ENCODE results near the gene CLEC9A. TPM values are rescaled to one million over a fixed set of nuclear protein-coding genes. Genes with fewer than 3 reads are reported as not detected.

CLEC9A gene
- total RNA-seq (not detected in 2 replicates), polyA plus RNA-seq (not detected in 2 replicates), polyA minus RNA-seq (ENCODE audit: low replicate concordance) (not detected in 2 replicates)
- polyA plus RNA-seq (2012) = not detected in 2 replicates

- H3K27me3 ChIP-seq (ENCODE audit: control insufficient read depth, insufficient read depth, low read length) = no peaks in the 10 kb centered on the region
- TF ChIP-seq EZH2 (IDR thresholded peaks at IDR 0.05; ENCODE audit: low read length, missing control alignments) (no peak), CTCF (conservative IDR thresholded peaks at IDR 0.05 in 1 of 2, IDR thresholded peaks at IDR 0.05 in 1 of 2; ENCODE audit: low read depth in 1 of 2, low read length in 2 of 2) (no peak)
- H3K36me3 ChIP-seq (ENCODE audit: control insufficient read depth, insufficient read depth, low read length) = no peaks in the 10 kb centered on the region
- no peaks in the 10 kb centered on the region for H3K4me1 ChIP-seq (ENCODE audit: control insufficient read depth, extremely low read depth, insufficient read depth, low read length)
- H3K27ac ChIP-seq (ENCODE audit: insufficient read depth, low read length) = no peak within 1 kb of the TSS
- no peak for DNase-seq (ENCODE audit: low read depth in 2 of 2)
- H3K79me2 ChIP-seq (ENCODE audit: control insufficient read depth, insufficient read depth, low read length) = no peaks in the 10 kb centered on the region
- H3K9me3 ChIP-seq (ENCODE audit: control insufficient read depth, insufficient read depth, low read depth, low read length) = no peaks in the 10 kb centered on the region
- H4K20me1 ChIP-seq (ENCODE audit: control insufficient read depth, extremely low read depth, insufficient read depth, low read length) = no peaks in the 10 kb centered on the region
- H3K4me2 ChIP-seq (ENCODE audit: extremely low read depth, insufficient read depth, low read length) = no peak within 1 kb of the TSS
- H3K9ac ChIP-seq (ENCODE audit: insufficient read depth, low read length) = no peak within 1 kb of the TSS
- H3K4me3 ChIP-seq (replicated peaks in 1 of 4; ENCODE audit: control extremely low read depth in 1 of 4, insufficient read depth in 1 of 4, low read depth in 3 of 4, low read length in 4 of 4) = no peak within 1 kb of the TSS
- H2AFZ ChIP-seq (ENCODE audit: low read length) = no peak within 1 kb of the TSS
These were observed at the start of gene CLEC9A for GRCh38 chr12:10030446-10030845. CLEC9A (plus strand) TSS chr12:10030682; CDS start chr12:10052688, 22,006 bp downstream.

- Histone ChIP-seq H3K27me3 (ENCODE audit: control insufficient read depth, insufficient read depth, low read length) (no peaks in the 10 kb centered on the region), H2AFZ (ENCODE audit: low read length) (no peak overlapping the region), H3K36me3 (ENCODE audit: control insufficient read depth, insufficient read depth, low read length) (no peaks in the 10 kb centered on the region), H3K4me3 (replicated peaks in 1 of 4; ENCODE audit: control extremely low read depth in 1 of 4, insufficient read depth in 1 of 4, low read depth in 3 of 4, low read length in 4 of 4) (no peak overlapping the region), H3K4me2 (ENCODE audit: extremely low read depth, insufficient read depth, low read length) (no peak overlapping the region), H3K9ac (ENCODE audit: insufficient read depth, low read length) (no peak overlapping the region), H3K9me3 (ENCODE audit: control insufficient read depth, insufficient read depth, low read depth, low read length) (no peaks in the 10 kb centered on the region), H4K20me1 (ENCODE audit: control insufficient read depth, extremely low read depth, insufficient read depth, low read length) (no peaks in the 10 kb centered on the region), H3K79me2 (ENCODE audit: control insufficient read depth, insufficient read depth, low read length) (no peaks in the 10 kb centered on the region), H3K4me1 (ENCODE audit: control insufficient read depth, extremely low read depth, insufficient read depth, low read length) (no peaks in the 10 kb centered on the region), H3K27ac (ENCODE audit: insufficient read depth, low read length) (no peak overlapping the region)
- DNase-seq (ENCODE audit: low read depth in 2 of 2) = no peak
- TF ChIP-seq EZH2 (IDR thresholded peaks at IDR 0.05; ENCODE audit: low read length, missing control alignments) (no peak), CTCF (conservative IDR thresholded peaks at IDR 0.05 in 1 of 2, IDR thresholded peaks at IDR 0.05 in 1 of 2; ENCODE audit: low read depth in 1 of 2, low read length in 2 of 2) (no peak)
These were observed 38.6 kb upstream of the CLEC9A start for GRCh38 chr12:9991876-9992275.

GRCh38 chr12:9992296-9992695, 38.2 kb upstream of the CLEC9A start:
- Histone ChIP-seq H3K36me3 (ENCODE audit: control insufficient read depth, insufficient read depth, low read length) (no peaks in the 10 kb centered on the region), H3K4me1 (ENCODE audit: control insufficient read depth, extremely low read depth, insufficient read depth, low read length) (no peaks in the 10 kb centered on the region)
- no peak for DNase-seq (ENCODE audit: low read depth in 2 of 2)

More at GRCh38 chr12:9992296-9992695, 38.2 kb upstream of the CLEC9A start:
- no peak overlapping the region for H3K9ac ChIP-seq (ENCODE audit: insufficient read depth, low read length)
- no peak overlapping the region for H3K4me3 ChIP-seq (replicated peaks in 1 of 4; ENCODE audit: control extremely low read depth in 1 of 4, insufficient read depth in 1 of 4, low read depth in 3 of 4, low read length in 4 of 4)
- no peaks in the 10 kb centered on the region for H4K20me1 ChIP-seq (ENCODE audit: control insufficient read depth, extremely low read depth, insufficient read depth, low read length)
- no peak overlapping the region for H3K4me2 ChIP-seq (ENCODE audit: extremely low read depth, insufficient read depth, low read length)
- TF ChIP-seq EZH2 (IDR thresholded peaks at IDR 0.05; ENCODE audit: low read length, missing control alignments) = no peak
- H3K27ac ChIP-seq (ENCODE audit: insufficient read depth, low read length) = no peak overlapping the region
- no peaks in the 10 kb centered on the region for H3K9me3 ChIP-seq (ENCODE audit: control insufficient read depth, insufficient read depth, low read depth, low read length)
- H3K79me2 ChIP-seq (ENCODE audit: control insufficient read depth, insufficient read depth, low read length) = no peaks in the 10 kb centered on the region
- no peak overlapping the region for H2AFZ ChIP-seq (ENCODE audit: low read length)
- no peaks in the 10 kb centered on the region for H3K27me3 ChIP-seq (ENCODE audit: control insufficient read depth, insufficient read depth, low read length)
